ENCODE data around the gene GALR2.
A peak's percentile ranks its signal among the peaks of the same experiment; 100 is the strongest.
"Not testable (repeated sequence)": the region's sequence is repeated elsewhere in the genome, so short reads cannot be mapped to it uniquely, and the experiment has no call there.

GALR2 gene

GRCh38 chr17:76033139-76033538 lies 41.4 kb upstream of the GALR2 start:
- no peak overlapping the region for H3K9ac ChIP-seq (ENCODE audit: insufficient read length, low read depth)
- peaks cover 18% of the 10 kb centered on the region for H3K4me1 ChIP-seq (ENCODE audit: insufficient read depth, insufficient read length)
- no peak for TF ChIP-seq ZNF274 (IDR thresholded peaks at IDR 0.05; ENCODE audit: low read depth, low read length)
- no peak for TF ChIP-seq SUZ12 (IDR thresholded peaks at IDR 0.05; ENCODE audit: extremely low read depth, insufficient read depth, insufficient read length)
- no peak for TF ChIP-seq YY1 (IDR thresholded peaks at IDR 0.05; ENCODE audit: insufficient read depth, insufficient read length)

GRCh38 chr17:76034428-76035350 lies 39.9 kb upstream of the GALR2 start:
- TF ChIP-seq YY1 (IDR thresholded peaks at IDR 0.05; ENCODE audit: insufficient read depth, insufficient read length) (no peak), SUZ12 (IDR thresholded peaks at IDR 0.05; ENCODE audit: extremely low read depth, insufficient read depth, insufficient read length) (no peak), ZNF274 (IDR thresholded peaks at IDR 0.05; ENCODE audit: low read depth, low read length) (no peak)
- DNase-seq (ENCODE audit: low read depth, low spot score): no peak
- Histone ChIP-seq H3K36me3 (ENCODE audit: insufficient read depth, insufficient read length, low read length) (peaks cover 28% of the 10 kb centered on the region), H3K27me3 (ENCODE audit: insufficient read depth, insufficient read length) (no peaks in the 10 kb centered on the region), H3K4me1 (ENCODE audit: insufficient read depth, insufficient read length) (peaks cover 13% of the 10 kb centered on the region), H3K9ac (ENCODE audit: insufficient read length, low read depth) (no peak overlapping the region), H3K9me3 (ENCODE audit: insufficient read depth, low read length) (peaks cover 18% of the 10 kb centered on the region; the same call in 1 of the 2 replicates), H3K4me3 (ENCODE audit: insufficient read length, low read depth) (no peak overlapping the region)

More at GRCh38 chr17:76033139-76033538, 41.4 kb upstream of the GALR2 start:
- Histone ChIP-seq H3K27me3 (ENCODE audit: insufficient read depth, insufficient read length) (no peaks in the 10 kb centered on the region), H3K9me3 (ENCODE audit: insufficient read depth, low read length) (peaks cover 18% of the 10 kb centered on the region; the same call in 1 of the 2 replicates), H3K4me3 (ENCODE audit: insufficient read length, low read depth) (no peak overlapping the region), H3K36me3 (ENCODE audit: insufficient read depth, insufficient read length, low read length) (peaks cover 13% of the 10 kb centered on the region)
- no peak for DNase-seq (ENCODE audit: low read depth, low spot score)

- H3K4me3 ChIP-seq (ENCODE audit: insufficient read length, low read depth): no peak overlapping the region
- DNase-seq (ENCODE audit: low read depth, low spot score): no peak
- H3K9me3 ChIP-seq (ENCODE audit: insufficient read depth, low read length): peaks cover 18% of the 10 kb centered on the region; the same call in 1 of the 2 replicates
- H3K27me3 ChIP-seq (ENCODE audit: insufficient read depth, insufficient read length): no peaks in the 10 kb centered on the region
- TF ChIP-seq YY1 (IDR thresholded peaks at IDR 0.05; ENCODE audit: insufficient read depth, insufficient read length) (no peak), ZNF274 (IDR thresholded peaks at IDR 0.05; ENCODE audit: low read depth, low read length) (no peak), SUZ12 (IDR thresholded peaks at IDR 0.05; ENCODE audit: extremely low read depth, insufficient read depth, insufficient read length) (no peak)
- peak overlapping the region; percentile 63 for H3K9ac ChIP-seq (ENCODE audit: insufficient read length, low read depth)
- peaks cover 47% of the 10 kb centered on the region for H3K36me3 ChIP-seq (ENCODE audit: insufficient read depth, insufficient read length, low read length)
- peaks cover 25% of the 10 kb centered on the region for H3K4me1 ChIP-seq (ENCODE audit: insufficient read depth, insufficient read length)
Measured at GRCh38 chr17:76036497-76037261, 37.9 kb upstream of the GALR2 start.

- H3K4me3 ChIP-seq (ENCODE audit: insufficient read length, low read depth): no peak overlapping the region
- TF ChIP-seq SUZ12 (IDR thresholded peaks at IDR 0.05; ENCODE audit: extremely low read depth, insufficient read depth, insufficient read length) (no peak), ZNF274 (IDR thresholded peaks at IDR 0.05; ENCODE audit: low read depth, low read length) (no peak), YY1 (IDR thresholded peaks at IDR 0.05; ENCODE audit: insufficient read depth, insufficient read length) (no peak)
- DNase-seq (ENCODE audit: low read depth, low spot score): no peak
- no peak overlapping the region for H3K9ac ChIP-seq (ENCODE audit: insufficient read length, low read depth)
- peaks cover 60% of the 10 kb centered on the region for H3K36me3 ChIP-seq (ENCODE audit: insufficient read depth, insufficient read length, low read length)
- H3K27me3 ChIP-seq (ENCODE audit: insufficient read depth, insufficient read length): no peaks in the 10 kb centered on the region
- peaks cover 7% of the 10 kb centered on the region; the same call in 1 of the 2 replicates for H3K9me3 ChIP-seq (ENCODE audit: insufficient read depth, low read length)
- peaks cover 22% of the 10 kb centered on the region for H3K4me1 ChIP-seq (ENCODE audit: insufficient read depth, insufficient read length)
Measured at GRCh38 chr17:76038050-76038449, 36.5 kb upstream of the GALR2 start.

- peaks cover 71% of the 10 kb centered on the region for H3K36me3 ChIP-seq (ENCODE audit: insufficient read depth, insufficient read length, low read length)
Measured at GRCh38 chr17:76039121-76039520, 35.5 kb upstream of the GALR2 start.

GRCh38 chr17:76040376-76040775 lies 34.2 kb upstream of the GALR2 start:
- H3K9ac ChIP-seq (ENCODE audit: insufficient read length, low read depth): peak overlapping the region; percentile 24
- no peaks in the 10 kb centered on the region for H3K27me3 ChIP-seq (ENCODE audit: insufficient read depth, insufficient read length)
- peaks cover 22% of the 10 kb centered on the region for H3K4me1 ChIP-seq (ENCODE audit: insufficient read depth, insufficient read length)
- H3K36me3 ChIP-seq (ENCODE audit: insufficient read depth, insufficient read length, low read length): peaks cover 84% of the 10 kb centered on the region
- no peaks in the 10 kb centered on the region for H3K9me3 ChIP-seq (ENCODE audit: insufficient read depth, low read length)
- TF ChIP-seq YY1 (IDR thresholded peaks at IDR 0.05; ENCODE audit: insufficient read depth, insufficient read length) (no peak), SUZ12 (IDR thresholded peaks at IDR 0.05; ENCODE audit: extremely low read depth, insufficient read depth, insufficient read length) (no peak), ZNF274 (IDR thresholded peaks at IDR 0.05; ENCODE audit: low read depth, low read length) (no peak)
- no peak overlapping the region for H3K4me3 ChIP-seq (ENCODE audit: insufficient read length, low read depth)
- peak; percentile 57 for DNase-seq (ENCODE audit: low read depth, low spot score)

More at GRCh38 chr17:76039121-76039520, 35.5 kb upstream of the GALR2 start:
- H3K27me3 ChIP-seq (ENCODE audit: insufficient read depth, insufficient read length): no peaks in the 10 kb centered on the region
- H3K4me1 ChIP-seq (ENCODE audit: insufficient read depth, insufficient read length): peaks cover 22% of the 10 kb centered on the region
- TF ChIP-seq SUZ12 (IDR thresholded peaks at IDR 0.05; ENCODE audit: extremely low read depth, insufficient read depth, insufficient read length) (no peak), YY1 (IDR thresholded peaks at IDR 0.05; ENCODE audit: insufficient read depth, insufficient read length) (no peak), ZNF274 (IDR thresholded peaks at IDR 0.05; ENCODE audit: low read depth, low read length) (no peak)
- DNase-seq (ENCODE audit: low read depth, low spot score): no peak
- H3K9ac ChIP-seq (ENCODE audit: insufficient read length, low read depth): no peak overlapping the region
- H3K4me3 ChIP-seq (ENCODE audit: insufficient read length, low read depth): no peak overlapping the region
- no peaks in the 10 kb centered on the region for H3K9me3 ChIP-seq (ENCODE audit: insufficient read depth, low read length)

- H3K36me3 ChIP-seq (ENCODE audit: insufficient read depth, insufficient read length, low read length): peaks cover 96% of the 10 kb centered on the region
- H3K4me3 ChIP-seq (ENCODE audit: insufficient read length, low read depth): not testable (repeated sequence)
Measured at GRCh38 chr17:76042868-76043267, 31.7 kb upstream of the GALR2 start.

GRCh38 chr17:76044475-76045007 lies 30.0 kb upstream of the GALR2 start:
- H3K9me3 ChIP-seq (ENCODE audit: insufficient read depth, low read length); DNase-seq (ENCODE audit: low read depth, low spot score); H3K27me3 ChIP-seq (ENCODE audit: insufficient read depth, insufficient read length); H3K4me3 ChIP-seq (ENCODE audit: insufficient read length, low read depth); H3K9ac ChIP-seq (ENCODE audit: insufficient read length, low read depth): not testable (repeated sequence)
- Histone ChIP-seq H3K4me1 (ENCODE audit: insufficient read depth, insufficient read length) (peaks cover 13% of the 10 kb centered on the region), H3K36me3 (ENCODE audit: insufficient read depth, insufficient read length, low read length) (peaks cover 96% of the 10 kb centered on the region)

More at GRCh38 chr17:76042868-76043267, 31.7 kb upstream of the GALR2 start:
- not testable (repeated sequence) for H3K27me3 ChIP-seq (ENCODE audit: insufficient read depth, insufficient read length); H3K9me3 ChIP-seq (ENCODE audit: insufficient read depth, low read length); H3K9ac ChIP-seq (ENCODE audit: insufficient read length, low read depth); DNase-seq (ENCODE audit: low read depth, low spot score)
- H3K4me1 ChIP-seq (ENCODE audit: insufficient read depth, insufficient read length): peaks cover 13% of the 10 kb centered on the region

Data from NT2/D1 (cell line).